ENCODE data around the gene TADA2A.
"Not testable (repeated sequence)": the region's sequence is repeated elsewhere in the genome, so short reads cannot be mapped to it uniquely, and the experiment has no call there.

TADA2A gene

GRCh38 chr17:37507111-37507510 lies 100.4 kb downstream of the TADA2A start:
- H3K36me3 ChIP-seq (ENCODE audit: insufficient read depth, low read length), result peaks cover 1% of the 10 kb centered on the region; the same call in 1 of the 2 replicates
- H3F3A ChIP-seq (ENCODE audit: insufficient read depth, low read length), result no peaks in the 10 kb centered on the region
- no peaks in the 10 kb centered on the region for H4K20me1 ChIP-seq (ENCODE audit: insufficient read depth, low read length)
- H3K4me3 ChIP-seq (ENCODE audit: low read depth, low read length, poor library complexity, severe bottlenecking), result no peak overlapping the region
- H2AFZ ChIP-seq (ENCODE audit: low read length), result no peak overlapping the region
- no peaks in the 10 kb centered on the region for H3K27me3 ChIP-seq (ENCODE audit: insufficient read depth, low read length)
- no peak overlapping the region for H3K9ac ChIP-seq (ENCODE audit: low read length)
- H3K4me2 ChIP-seq (ENCODE audit: low read length), result no peak overlapping the region
- no peaks in the 10 kb centered on the region for H3K79me2 ChIP-seq (ENCODE audit: insufficient read depth, low read length)
- TF ChIP-seq CTCF (IDR thresholded peaks at IDR 0.05; ENCODE audit: low read length), result no peak
- no peak for TF ChIP-seq EZH2 (IDR thresholded peaks at IDR 0.05; ENCODE audit: borderline replicate concordance, low read length)
- H3K27ac ChIP-seq (ENCODE audit: low read depth, low read length, poor library complexity, severe bottlenecking), result no peak overlapping the region
- no peaks in the 10 kb centered on the region for H3K9me2 ChIP-seq (ENCODE audit: low read depth, low read length)
- peaks cover 10% of the 10 kb centered on the region for H3K4me1 ChIP-seq (ENCODE audit: insufficient read depth, low read length, severe bottlenecking)
- H3K9me3 ChIP-seq (ENCODE audit: low read length), result no peaks in the 10 kb centered on the region

- Histone ChIP-seq H3K9me3 (ENCODE audit: low read length) (no peaks in the 10 kb centered on the region), H4K20me1 (ENCODE audit: insufficient read depth, low read length) (no peaks in the 10 kb centered on the region), H3K4me2 (ENCODE audit: low read length) (peak overlapping the region; percentile 7; the same call in 1 of the 2 replicates), H3K4me3 (ENCODE audit: low read depth, low read length, poor library complexity, severe bottlenecking) (no peak overlapping the region), H3K36me3 (ENCODE audit: insufficient read depth, low read length) (peaks cover 21% of the 10 kb centered on the region), H2AFZ (ENCODE audit: low read length) (no peak overlapping the region), H3K4me1 (ENCODE audit: insufficient read depth, low read length, severe bottlenecking) (peaks cover 10% of the 10 kb centered on the region), H3F3A (ENCODE audit: insufficient read depth, low read length) (no peaks in the 10 kb centered on the region), H3K9me2 (ENCODE audit: low read depth, low read length) (no peaks in the 10 kb centered on the region), H3K79me2 (ENCODE audit: insufficient read depth, low read length) (no peaks in the 10 kb centered on the region), H3K9ac (ENCODE audit: low read length) (no peak overlapping the region), H3K27ac (ENCODE audit: low read depth, low read length, poor library complexity, severe bottlenecking) (no peak overlapping the region), H3K27me3 (ENCODE audit: insufficient read depth, low read length) (no peaks in the 10 kb centered on the region)
- no peak for TF ChIP-seq EZH2 (IDR thresholded peaks at IDR 0.05; ENCODE audit: borderline replicate concordance, low read length)
- no peak for TF ChIP-seq CTCF (IDR thresholded peaks at IDR 0.05; ENCODE audit: low read length)
These were observed 103.4 kb downstream of the TADA2A start for GRCh38 chr17:37510056-37510455.

- H3K9me2 ChIP-seq (ENCODE audit: low read depth, low read length); H3K79me2 ChIP-seq (ENCODE audit: insufficient read depth, low read length); H3K27me3 ChIP-seq (ENCODE audit: insufficient read depth, low read length): not testable (repeated sequence)
These were observed 105.0 kb downstream of the TADA2A start for GRCh38 chr17:37511642-37512041.

GRCh38 chr17:37512442-37513068 lies 105.9 kb downstream of the TADA2A start:
- TF ChIP-seq CTCF (IDR thresholded peaks at IDR 0.05; ENCODE audit: low read length) (no peak), EZH2 (IDR thresholded peaks at IDR 0.05; ENCODE audit: borderline replicate concordance, low read length) (no peak)
- Histone ChIP-seq H4K20me1 (ENCODE audit: insufficient read depth, low read length) (no peaks in the 10 kb centered on the region), H3K27ac (ENCODE audit: low read depth, low read length, poor library complexity, severe bottlenecking) (no peak overlapping the region), H3K4me1 (ENCODE audit: insufficient read depth, low read length, severe bottlenecking) (peaks cover 10% of the 10 kb centered on the region), H3K9ac (ENCODE audit: low read length) (no peak overlapping the region), H3K79me2 (ENCODE audit: insufficient read depth, low read length) (no peaks in the 10 kb centered on the region), H3F3A (ENCODE audit: insufficient read depth, low read length) (no peaks in the 10 kb centered on the region), H3K9me3 (ENCODE audit: low read length) (no peaks in the 10 kb centered on the region), H3K9me2 (ENCODE audit: low read depth, low read length) (no peaks in the 10 kb centered on the region), H3K36me3 (ENCODE audit: insufficient read depth, low read length) (peaks cover 36% of the 10 kb centered on the region), H3K4me2 (ENCODE audit: low read length) (no peak overlapping the region), H2AFZ (ENCODE audit: low read length) (no peak overlapping the region), H3K4me3 (ENCODE audit: low read depth, low read length, poor library complexity, severe bottlenecking) (no peak overlapping the region), H3K27me3 (ENCODE audit: insufficient read depth, low read length) (no peaks in the 10 kb centered on the region)

More at GRCh38 chr17:37511642-37512041, 105.0 kb downstream of the TADA2A start:
- not testable (repeated sequence) for H3F3A ChIP-seq (ENCODE audit: insufficient read depth, low read length); H4K20me1 ChIP-seq (ENCODE audit: insufficient read depth, low read length); H3K27ac ChIP-seq (ENCODE audit: low read depth, low read length, poor library complexity, severe bottlenecking); H3K4me1 ChIP-seq (ENCODE audit: insufficient read depth, low read length, severe bottlenecking); H2AFZ ChIP-seq (ENCODE audit: low read length); H3K9me3 ChIP-seq (ENCODE audit: low read length); H3K4me3 ChIP-seq (ENCODE audit: low read depth, low read length, poor library complexity, severe bottlenecking); H3K9ac ChIP-seq (ENCODE audit: low read length); H3K4me2 ChIP-seq (ENCODE audit: low read length)
- peaks cover 28% of the 10 kb centered on the region for H3K36me3 ChIP-seq (ENCODE audit: insufficient read depth, low read length)

Measured in OCI-LY1 (cell line).